GM12892 (cell line): ENCODE data around the gene NKD1.

ENCODE experiments used
- POLR2A ChIP-seq: IDR thresholded peaks from 2 replicates; pipeline ENCODE4 v1.6.1; 2011; ENCODE audit warnings: low read depth, low read length, control low read depth
- POLR2AphosphoS5 ChIP-seq: IDR thresholded peaks from 2 replicates; pipeline ENCODE4 v1.6.1; 2011; ENCODE audit warnings: low read depth, low read length, control low read depth
- TAF1 ChIP-seq: IDR thresholded peaks from 2 replicates; pipeline ENCODE4 v1.6.1; 2011; ENCODE audit warnings: low read depth, mild to moderate bottlenecking, control low read depth, low read length, borderline replicate concordance

DNA sequence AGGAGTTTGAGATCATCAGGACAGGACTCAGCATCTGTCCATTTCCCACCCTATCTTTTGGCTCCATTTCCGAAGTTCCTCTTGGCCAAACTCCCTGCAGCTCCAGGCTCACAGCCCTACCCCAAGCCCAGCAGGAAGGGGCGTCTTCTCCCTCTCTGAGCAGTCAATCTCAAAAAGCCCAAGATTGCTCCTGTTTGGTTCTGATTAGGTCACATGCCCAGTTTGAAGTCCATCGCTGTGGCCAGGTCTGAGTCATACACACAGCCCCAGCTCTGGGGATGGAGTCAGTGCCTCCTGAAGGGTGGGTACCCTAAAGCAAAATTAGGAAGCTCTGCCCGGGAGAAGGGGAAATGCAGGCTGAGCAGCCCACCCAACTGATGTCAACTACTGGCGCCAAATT is 109.0 kb downstream of the NKD1 start:
- TF ChIP-seq POLR2A (no peak), POLR2AphosphoS5 (no peak), TAF1 (no peak)
